GM12878 (cell line): ENCODE measurements around the gene AUNIP. TPM values are rescaled to one million over a fixed set of nuclear protein-coding genes. Genes with fewer than 3 reads are reported as not detected.

Experiments
- ATAC-seq: fragments of 200-7000 bp; cut with Tn5 transposase; 3 replicates; pipeline ENCODE4 v1.9.1; 2020; ENCODE audit warnings: mild to moderate bottlenecking, moderate library complexity
- BruUV-seq: library from RNA; stranded (reverse); fragments of 400-500 nt; replicated peaks from 2 replicates; lab custom pipeline; 2021; lab: Mats Ljungman, UMichigan
- CTCF ChIA-PET: fragments of 300-600 bp; sonication (Branson Sonifier 250); formaldehyde crosslinking; extraction: SDS; loops from one replicate; lab custom pipeline; 2021; ENCODE audit warnings: inconsistent platforms; lab: Yijun Ruan, JAX
- POLR2A ChIA-PET: fragments of 350-600 bp; formaldehyde crosslinking; extraction: SDS; loops from one replicate; lab custom pipeline; 2021; ENCODE audit warnings: inconsistent platforms; lab: Charles Lee
- RAD21 ChIA-PET: fragments of 300-600 bp; sonication (Branson Sonifier 250); formaldehyde crosslinking; loops from one replicate; lab custom pipeline; 2023; ENCODE audit warnings: antibody characterized with exemption; ENCODE audit not compliant: unreplicated experiment; lab: Charles Lee
- SMC1A ChIA-PET: fragments of 300-600 bp; sonication (Branson Sonifier 250); formaldehyde crosslinking; loops from one replicate; lab custom pipeline; 2023; ENCODE audit not compliant: unreplicated experiment, uncharacterized antibody; lab: Charles Lee
- DNase-seq: peaks from one replicate; pipeline ENCODE4 v3.0.0-alpha.2; 2011; ENCODE audit warnings: low read depth, low spot score
- FAIRE-seq: peaks from 3 replicates; lab custom pipeline; 2011; peaks lifted over from hg19 to GRCh38; lab: Jason Lieb, UNC
- H2AFZ ChIP-seq: 2 replicates; pipeline ENCODE4 v1.6.0; 2011; ENCODE audit warnings: low read depth, low read length, control low read depth; ENCODE audit not compliant: control insufficient read depth
- H3K27ac ChIP-seq: 2 replicates; pipeline ENCODE4 v1.5.1; 2011; ENCODE audit warnings: control low read depth; ENCODE audit not compliant: control insufficient read depth, insufficient read depth
- H3K27me3 ChIP-seq, 2 experiments: replicated peaks in 1 of 2; 2 replicates each; pipeline versions ENCODE4 v1.6.0 to v1.6.1; 2011; ENCODE audit warnings: low read length in 1 of 2; ENCODE audit not compliant: control insufficient read depth in 2 of 2, insufficient read depth in 2 of 2
- H3K36me3 ChIP-seq, 2 experiments: 2 replicates each; pipeline ENCODE4 v1.5.1; 2011; ENCODE audit warnings: low read length in 1 of 2; ENCODE audit not compliant: control insufficient read depth in 2 of 2, insufficient read depth in 2 of 2
- H3K4me1 ChIP-seq: 2 replicates; pipeline ENCODE4 v1.6.1; 2011; ENCODE audit warnings: mild to moderate bottlenecking, low read length, moderate library complexity, mixed read lengths; ENCODE audit not compliant: control insufficient read depth, insufficient read depth
- H3K4me2 ChIP-seq: 2 replicates; pipeline ENCODE4 v1.6.0; 2011; ENCODE audit warnings: control low read depth; ENCODE audit not compliant: control insufficient read depth, insufficient read depth
- H3K4me3 ChIP-seq: fragments of 200-600 bp; sonication (generic); 2 replicates; pipeline ENCODE4 v1.5.1; 2016
- H3K79me2 ChIP-seq: 2 replicates; pipeline ENCODE4 v1.6.0; 2011; ENCODE audit warnings: low read length; ENCODE audit not compliant: control insufficient read depth, insufficient read depth
- H3K9ac ChIP-seq: 2 replicates; pipeline ENCODE4 v1.8.0; 2011; ENCODE audit warnings: low read length, control low read depth, mixed read lengths; ENCODE audit not compliant: control insufficient read depth, insufficient read depth
- H3K9me3 ChIP-seq: replicated peaks from 3 replicates; pipeline ENCODE4 v1.5.1; 2011; ENCODE audit warnings: mild to moderate bottlenecking, low read length; ENCODE audit not compliant: control insufficient read depth, insufficient read depth
- H4K20me1 ChIP-seq: 2 replicates; pipeline ENCODE4 v1.6.0; 2011; ENCODE audit not compliant: control insufficient read depth, insufficient read depth
- CHD4 ChIP-seq: fragments of 200-600 bp; sonication (generic); IDR thresholded peaks from 2 replicates; pipeline ENCODE4 v1.6.1; 2016; ENCODE audit warnings: mild to moderate bottlenecking
- HDGF ChIP-seq: fragments of 450-650 bp; IDR thresholded peaks from 2 replicates; pipeline ENCODE4 v1.6.1; 2016; ENCODE audit warnings: antibody characterized with exemption
- KDM1A ChIP-seq: fragments of 200-600 bp; sonication (generic); IDR thresholded peaks from 2 replicates; pipeline ENCODE4 v1.6.1; 2016; ENCODE audit warnings: borderline replicate concordance
- KLF5 ChIP-seq: fragments of 450-650 bp; IDR thresholded peaks from 2 replicates; pipeline ENCODE4 v1.6.1; 2014; ENCODE audit warnings: mild to moderate bottlenecking; ENCODE audit not compliant: partially characterized antibody
- MLLT1 ChIP-seq: fragments of 450-650 bp; IDR thresholded peaks from 2 replicates; pipeline ENCODE4 v1.6.1; 2016; ENCODE audit warnings: mild to moderate bottlenecking
- PBX3 ChIP-seq: IDR thresholded peaks from 2 replicates; pipeline ENCODE4 v1.6.1; 2011; ENCODE audit warnings: mild to moderate bottlenecking, low read depth, low read length, moderate library complexity; ENCODE audit not compliant: insufficient replicate concordance
- SMC3 ChIP-seq: IDR thresholded peaks from 2 replicates; pipeline ENCODE4 v1.6.1; 2011; ENCODE audit warnings: low read length, improper control_type of control experiment, borderline replicate concordance
- TCF12 ChIP-seq: IDR thresholded peaks from 2 replicates; pipeline ENCODE4 v1.6.1; 2011; ENCODE audit warnings: low read depth, mild to moderate bottlenecking, low read length
- ZBED1 ChIP-seq: IDR thresholded peaks from 2 replicates; pipeline ENCODE4 v1.6.1; 2016; ENCODE audit warnings: borderline replicate concordance
- ZNF24 ChIP-seq: fragments of 450-650 bp; IDR thresholded peaks from 2 replicates; pipeline ENCODE4 v1.6.1; 2017; ENCODE audit warnings: antibody characterized with exemption, mild to moderate bottlenecking
- WGBS: methylation state at CpG from one replicate; pipeline ENCODE4 v1.1.6; 2016; ENCODE audit warnings: low lambda C conversion rate; ENCODE audit not compliant: insufficient replicate concordance, insufficient coverage; ENCODE audit errors: missing lambda C conversion rate; 5-methylcytosine and 5-hydroxymethylcytosine counted together
- in situ Hi-C: fragments of 300-500 bp; cut with MboI; formaldehyde crosslinking; loops from 9 replicates; pipeline ENCODE4 v1.14.3; 2018; ENCODE audit warnings: mixed read lengths
- intact Hi-C: fragments of 100-400 bp; cut with micrococcal nuclease; formaldehyde crosslinking; loops from one replicate; pipeline ENCODE4 v1.14.2; 2022; ENCODE audit not compliant: unreplicated experiment
- polyA plus RNA-seq, 11 experiments: library from polyadenylated mRNA; depleted of rRNA in 4 of 11; unstranded in 6 of 11; stranded (reverse) in 5 of 11; fragments of >200 nt; fragmentation: Nextera tagmentation in 4 of 11; fragmentation: Illumina TruSeq in 1 of 11; extraction: Ambion mirVana in 4 of 11; extraction: Trizol in 1 of 11; gene quantifications; 1 replicate in 1 of 11; 2 replicates in 10 of 11; pipeline versions ENCODE4 v1.2.1 to v1.2.3, GENCODE V29; 2011 to 2016; ENCODE audit warnings: inconsistent platforms in 2 of 11, missing spikeins in 2 of 11, low read depth in 1 of 11
- total RNA-seq, 4 experiments: library from RNA; depleted of rRNA in 3 of 4; stranded (reverse); fragments of >200 nt in 3 of 4; fragmentation: Illumina TruSeq in 1 of 4; extraction: Trizol in 1 of 4; gene quantifications; 2 replicates each; pipeline versions ENCODE4 v1.2.1 to v1.2.3, GENCODE V29; 2013 to 2021

Gene AUNIP
- total and polyA plus RNA-seq, 10 of the 15 experiments (the other 5 are each of a cell fraction or from before 2014, with no cell fraction given) = 3.9 to 20.0 (median 12.7) TPM

- Histone ChIP-seq H4K20me1 (no peaks in the 10 kb centered on the region), H2AFZ (no peak overlapping the region), H3K4me2 (no peak overlapping the region), H3K9ac (no peak overlapping the region), H3K4me3 (no peak overlapping the region), H3K27me3 (no peaks in the 10 kb centered on the region), H3K79me2 (no peaks in the 10 kb centered on the region; the same call in 1 of the 2 replicates), H3K9me3 (no peaks in the 10 kb centered on the region), H3K27ac (no peak overlapping the region), H3K36me3 (no peaks in the 10 kb centered on the region), H3K4me1 (peaks cover 14% of the 10 kb centered on the region)
- ATAC-seq (no peak), FAIRE-seq (no peak), DNase-seq (no peak)
- in situ Hi-C loops (no loop called here), intact Hi-C loops (no loop called here)
- 79% methylated on average over 9 of the region's 9 CpGs for WGBS
- BruUV-seq = no TSS peak
- TF ChIP-seq CHD4 = no peak
- no peak for TF ChIP-seq SMC3
- TF ChIP-seq TCF12 = no peak
- no peak for TF ChIP-seq ZNF24
- TF ChIP-seq MLLT1 = no peak
- no peak for TF ChIP-seq KDM1A
- TF ChIP-seq HDGF = no peak
- no peak for TF ChIP-seq ZBED1
- TF ChIP-seq PBX3 = no peak
- TF ChIP-seq KLF5 = no peak
- ChIA-PET CTCF (no interaction called here), POLR2A (no interaction called here), RAD21 (interaction anchor here (1.0 kb wide), 1 partner anchor 28 kb away, joined by 3 read pairs; no protein-coding TSS in a partner anchor), SMC1A (no interaction called here)
Measured at GRCh38 chr1:25867210-25867991, 8.1 kb upstream of the AUNIP start.
